Neuronal stem cell (in vitro differentiated cells): ENCODE results near the gene PLA2G7.

Source experiments
- DNase-seq: peaks from one replicate; pipeline ENCODE4 v3.0.0-alpha.2; 2013; ENCODE audit warnings: low spot score
- H2AFZ ChIP-seq: one replicate; pipeline ENCODE4 v1.6.1; 2013; ENCODE audit warnings: mild to moderate bottlenecking, low read length, inconsistent platforms
- H2AK5ac ChIP-seq: 2 replicates; pipeline ENCODE4 v1.6.1; 2013; ENCODE audit warnings: low read depth, mild to moderate bottlenecking, inconsistent platforms, low read length, moderate library complexity, mixed read lengths
- H2BK120ac ChIP-seq: 2 replicates; pipeline ENCODE4 v1.6.1; 2013; ENCODE audit warnings: low read depth, mild to moderate bottlenecking, inconsistent platforms, low read length, moderate library complexity, mixed read lengths
- H2BK12ac ChIP-seq: one replicate; pipeline ENCODE4 v1.6.1; 2013; ENCODE audit warnings: low read length, inconsistent platforms
- H2BK15ac ChIP-seq: 2 replicates; pipeline ENCODE4 v1.6.1; 2013; ENCODE audit warnings: mild to moderate bottlenecking, low read length, inconsistent platforms, mixed read lengths
- H2BK5ac ChIP-seq: one replicate; pipeline ENCODE4 v1.6.1; 2013; ENCODE audit warnings: inconsistent platforms, mild to moderate bottlenecking, low read length, moderate library complexity
- H3K14ac ChIP-seq: one replicate; pipeline ENCODE4 v1.6.1; 2013; ENCODE audit warnings: low read length, inconsistent platforms
- H3K18ac ChIP-seq: 2 replicates; pipeline ENCODE4 v1.6.1; 2013; ENCODE audit warnings: low read length, inconsistent platforms
- H3K23ac ChIP-seq: 2 replicates; pipeline ENCODE4 v1.6.1; 2013; ENCODE audit warnings: low read depth, mild to moderate bottlenecking, mixed read lengths, low read length, inconsistent platforms; ENCODE audit not compliant: poor library complexity
- H3K27ac ChIP-seq: replicated peaks from 3 replicates; pipeline ENCODE4 v1.5.1; 2013; ENCODE audit warnings: low read length, inconsistent platforms
- H3K27me3 ChIP-seq, 3 experiments: 2 replicates each; pipeline ENCODE4 v1.6.1; 2013; ENCODE audit warnings: low read length in 3 of 3, mild to moderate bottlenecking in 2 of 3, inconsistent platforms in 1 of 3, low read depth in 1 of 3, mixed read lengths in 1 of 3, moderate library complexity in 1 of 3; ENCODE audit not compliant: control insufficient read depth in 3 of 3, insufficient read depth in 3 of 3
- H3K36me3 ChIP-seq, 2 donors: replicated peaks in 1 of 2; 2 replicates each; pipeline ENCODE4 v1.6.1; 2013; ENCODE audit warnings: low read length in 2 of 2; ENCODE audit not compliant: control insufficient read depth in 2 of 2, insufficient read depth in 2 of 2
- H3K4ac ChIP-seq: 2 replicates; pipeline ENCODE4 v1.6.1; 2013; ENCODE audit warnings: inconsistent platforms, mild to moderate bottlenecking, low read length, moderate library complexity
- H3K4me1 ChIP-seq, 2 donors: 1 replicate in 1 of 2; 2 replicates in 1 of 2; pipeline ENCODE4 v1.6.1; 2013; ENCODE audit warnings: low read length in 2 of 2, low read depth in 1 of 2; ENCODE audit not compliant: control insufficient read depth in 2 of 2, insufficient read depth in 1 of 2
- H3K4me2 ChIP-seq: one replicate; pipeline ENCODE4 v1.6.1; 2013; ENCODE audit warnings: mild to moderate bottlenecking, low read length, inconsistent platforms; ENCODE audit not compliant: insufficient read depth, poor library complexity, severe bottlenecking
- H3K4me3 ChIP-seq, 2 donors: 2 replicates each; pipeline ENCODE4 v1.5.1; 2013; ENCODE audit warnings: low read length in 2 of 2, mild to moderate bottlenecking in 2 of 2, inconsistent platforms in 1 of 2, moderate library complexity in 1 of 2
- H3K79me1 ChIP-seq: one replicate; pipeline ENCODE4 v1.6.1; 2013; ENCODE audit warnings: low read depth, mild to moderate bottlenecking, inconsistent platforms, low read length, moderate library complexity
- H3K9ac ChIP-seq: one replicate; pipeline ENCODE4 v1.6.1; 2013; ENCODE audit warnings: mild to moderate bottlenecking, low read depth, low read length, inconsistent platforms; ENCODE audit not compliant: poor library complexity
- H3K9me3 ChIP-seq, 2 donors: replicated peaks in 1 of 2; 2 replicates each; pipeline versions ENCODE3 to v1.6.1; 2013; ENCODE audit warnings: low read length in 2 of 2, mild to moderate bottlenecking in 2 of 2, inconsistent platforms in 1 of 2, low read depth in 1 of 2, mixed read lengths in 1 of 2, moderate library complexity in 1 of 2; ENCODE audit not compliant: control insufficient read depth in 2 of 2, insufficient read depth in 1 of 2
- H4K8ac ChIP-seq: one replicate; pipeline ENCODE4 v1.6.1; 2013; ENCODE audit warnings: low read depth, mild to moderate bottlenecking, inconsistent platforms, low read length, moderate library complexity
- H4K91ac ChIP-seq: one replicate; pipeline ENCODE4 v1.6.1; 2013; ENCODE audit warnings: low read length, low read depth, mild to moderate bottlenecking, inconsistent platforms; ENCODE audit not compliant: poor library complexity
- WGBS, 2 donors: extraction: QIAGEN DNeasy Blood & Tissue Kit; methylation state at CpG; one replicate each; pipeline ENCODE4 v1.1.7; 2013; ENCODE audit warnings: missing lambda C conversion rate in 2 of 2, mixed read lengths in 1 of 2; ENCODE audit not compliant: insufficient read length in 2 of 2, insufficient replicate concordance in 1 of 2; ENCODE audit errors: extremely low coverage in 2 of 2; 5-methylcytosine and 5-hydroxymethylcytosine counted together

The PLA2G7 gene

DNA sequence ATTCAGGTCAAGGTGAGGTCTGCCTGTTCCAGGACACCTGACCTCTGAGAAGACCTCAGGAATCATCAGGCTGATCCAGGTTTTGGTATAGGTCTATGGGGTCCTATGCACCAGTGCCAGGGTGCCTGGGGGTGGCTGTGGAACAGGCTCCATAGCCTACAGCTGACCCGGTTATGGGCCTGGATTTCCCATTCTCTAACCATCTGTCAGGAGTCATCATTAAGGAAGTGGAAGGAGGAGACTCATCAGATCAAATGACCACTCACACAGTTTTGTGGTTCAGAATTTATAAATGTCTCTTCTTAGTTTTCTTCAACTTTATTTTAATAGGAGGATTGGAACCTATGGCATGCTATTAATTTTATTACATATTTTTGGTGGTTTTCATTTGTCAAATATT, 14.8 kb downstream of the PLA2G7 start:
- Histone ChIP-seq H4K91ac (no peak overlapping the region), H2BK5ac (no peak overlapping the region), H3K9ac (no peak overlapping the region), H3K4me3 (no peak overlapping the region), H2BK15ac (no peak overlapping the region), H3K18ac (no peak overlapping the region), H3K23ac (no peak overlapping the region), H2AK5ac (no peak overlapping the region), H3K9me3 (no peaks in the 10 kb centered on the region), H3K36me3 (no peaks in the 10 kb centered on the region), H3K4me1 (no peaks in the 10 kb centered on the region), H2BK12ac (no peak overlapping the region), H3K79me1 (no peaks in the 10 kb centered on the region), H2BK120ac (no peak overlapping the region), H4K8ac (no peak overlapping the region), H3K27me3 (no peaks in the 10 kb centered on the region), H3K4ac (no peak overlapping the region), H3K4me2 (no peak overlapping the region), H2AFZ (no peak overlapping the region), H3K14ac (no peak overlapping the region), H3K27ac (no peak overlapping the region)
- DNase-seq: no peak
- no CpG with 5 or more reads among the region's 1 CpG for WGBS, 2 donors

DNA sequence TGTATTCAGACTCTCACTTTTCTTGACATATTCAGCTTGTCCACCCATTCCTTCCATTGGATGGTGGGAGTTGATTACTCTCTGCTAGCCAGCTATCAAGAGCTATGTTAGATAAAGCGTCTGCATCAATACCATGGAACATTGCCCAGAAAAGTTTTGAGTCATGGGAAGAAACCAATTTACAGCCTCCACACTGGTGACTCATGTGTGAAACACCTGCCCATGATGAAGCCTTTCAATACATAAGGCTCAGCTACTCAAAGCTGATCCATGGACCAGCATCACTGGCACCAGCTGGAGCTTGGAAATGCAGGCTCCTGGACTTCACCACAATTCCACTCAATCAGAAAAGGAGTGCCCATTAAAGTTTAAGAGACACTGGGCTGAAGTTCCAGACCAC, 16.1 kb downstream of the PLA2G7 start:
- Histone ChIP-seq H3K23ac (no peak overlapping the region), H2BK15ac (no peak overlapping the region), H3K36me3 (no peaks in the 10 kb centered on the region), H3K4me2 (no peak overlapping the region), H2BK12ac (no peak overlapping the region), H3K9ac (no peak overlapping the region), H3K4ac (no peak overlapping the region), H3K79me1 (no peaks in the 10 kb centered on the region), H4K91ac (no peak overlapping the region), H3K27me3 (no peaks in the 10 kb centered on the region), H2AK5ac (no peak overlapping the region), H2BK5ac (no peak overlapping the region), H3K9me3 (no peaks in the 10 kb centered on the region), H3K18ac (no peak overlapping the region), H3K4me3 (no peak overlapping the region), H4K8ac (no peak overlapping the region), H3K4me1 (no peaks in the 10 kb centered on the region), H2BK120ac (no peak overlapping the region), H3K14ac (no peak overlapping the region), H3K27ac (no peak overlapping the region), H2AFZ (no peak overlapping the region)
- WGBS, 2 donors: no CpG with 5 or more reads among the region's 1 CpG
- no peak for DNase-seq

DNA sequence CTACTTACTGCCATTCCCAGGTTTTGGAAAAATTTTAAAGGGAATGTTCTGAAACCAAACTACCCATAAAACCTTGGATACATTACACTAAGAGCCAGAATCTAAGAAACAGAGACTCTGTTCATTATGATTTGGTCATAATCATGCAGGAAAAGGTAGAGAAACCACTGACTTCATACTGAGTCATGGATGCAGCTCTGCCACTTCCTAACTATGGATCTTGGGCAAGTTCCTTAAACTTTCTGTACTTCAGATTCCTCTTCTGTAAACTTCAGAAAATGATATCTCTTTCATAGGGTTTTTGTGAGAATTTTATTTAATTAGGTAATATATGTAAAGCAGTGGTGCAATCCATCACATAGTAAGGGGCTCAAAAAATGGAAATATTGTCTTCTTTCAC, 20.0 kb downstream of the PLA2G7 start:
- no peak overlapping the region for H2BK120ac ChIP-seq
- no peak overlapping the region for H2AFZ ChIP-seq
- H3K27me3 ChIP-seq: no peaks in the 10 kb centered on the region
- no peak overlapping the region for H2BK15ac ChIP-seq
- DNase-seq: no peak
- no peaks in the 10 kb centered on the region for H3K9me3 ChIP-seq
- H3K23ac ChIP-seq: no peak overlapping the region
- no peak overlapping the region for H3K14ac ChIP-seq
- no peak overlapping the region for H3K9ac ChIP-seq
- H2BK5ac ChIP-seq: no peak overlapping the region
- H3K18ac ChIP-seq: no peak overlapping the region
- H3K36me3 ChIP-seq: no peaks in the 10 kb centered on the region
- H3K79me1 ChIP-seq: no peaks in the 10 kb centered on the region
- no peak overlapping the region for H3K4ac ChIP-seq
- no peak overlapping the region for H3K27ac ChIP-seq
- H4K8ac ChIP-seq: no peak overlapping the region
- no peak overlapping the region for H2AK5ac ChIP-seq
- no peaks in the 10 kb centered on the region for H3K4me1 ChIP-seq
- H3K4me2 ChIP-seq: no peak overlapping the region
- H2BK12ac ChIP-seq: no peak overlapping the region
- H4K91ac ChIP-seq: no peak overlapping the region
- no peak overlapping the region for H3K4me3 ChIP-seq

DNA sequence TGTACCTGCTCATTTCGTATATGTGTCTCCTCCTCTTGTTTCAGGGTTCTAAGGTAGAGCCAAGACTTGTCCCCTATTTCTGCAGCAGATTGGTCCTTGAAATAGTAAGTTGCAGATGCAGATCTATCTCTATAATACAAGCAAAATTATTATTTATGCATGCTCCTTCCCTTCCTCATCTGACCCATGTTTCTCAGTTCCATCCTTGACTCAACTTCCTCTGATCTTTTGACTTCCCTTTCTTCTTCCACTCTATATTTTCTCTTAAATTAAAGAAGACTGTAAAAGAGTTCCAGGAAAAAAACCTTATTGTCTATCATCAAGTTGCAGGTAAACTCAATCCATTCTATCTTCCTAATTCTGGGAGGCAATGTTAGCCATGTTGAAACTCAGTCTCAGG, 23.7 kb downstream of the PLA2G7 start:
- H2BK15ac ChIP-seq: no peak overlapping the region
- H3K4me3 ChIP-seq: no peak overlapping the region
- H2AFZ ChIP-seq: no peak overlapping the region
- H3K9me3 ChIP-seq: no peaks in the 10 kb centered on the region
- no CpG with 5 or more reads among the region's 1 CpG for WGBS, 2 donors
- no peak overlapping the region for H3K4me2 ChIP-seq
- no peak overlapping the region for H3K9ac ChIP-seq
- H3K27ac ChIP-seq: no peak overlapping the region
- H2BK12ac ChIP-seq: no peak overlapping the region
- no peak overlapping the region for H2BK5ac ChIP-seq
- no peak for DNase-seq
- no peak overlapping the region for H3K4ac ChIP-seq
- H3K18ac ChIP-seq: no peak overlapping the region
- no peaks in the 10 kb centered on the region for H3K4me1 ChIP-seq
- no peak overlapping the region for H2AK5ac ChIP-seq
- no peaks in the 10 kb centered on the region for H3K79me1 ChIP-seq
- no peaks in the 10 kb centered on the region for H3K36me3 ChIP-seq
- H3K14ac ChIP-seq: no peak overlapping the region
- H2BK120ac ChIP-seq: no peak overlapping the region
- H4K91ac ChIP-seq: no peak overlapping the region
- no peaks in the 10 kb centered on the region for H3K27me3 ChIP-seq
- no peak overlapping the region for H4K8ac ChIP-seq
- H3K23ac ChIP-seq: no peak overlapping the region
